ENCODE results near the gene FLRT2.

DNA sequence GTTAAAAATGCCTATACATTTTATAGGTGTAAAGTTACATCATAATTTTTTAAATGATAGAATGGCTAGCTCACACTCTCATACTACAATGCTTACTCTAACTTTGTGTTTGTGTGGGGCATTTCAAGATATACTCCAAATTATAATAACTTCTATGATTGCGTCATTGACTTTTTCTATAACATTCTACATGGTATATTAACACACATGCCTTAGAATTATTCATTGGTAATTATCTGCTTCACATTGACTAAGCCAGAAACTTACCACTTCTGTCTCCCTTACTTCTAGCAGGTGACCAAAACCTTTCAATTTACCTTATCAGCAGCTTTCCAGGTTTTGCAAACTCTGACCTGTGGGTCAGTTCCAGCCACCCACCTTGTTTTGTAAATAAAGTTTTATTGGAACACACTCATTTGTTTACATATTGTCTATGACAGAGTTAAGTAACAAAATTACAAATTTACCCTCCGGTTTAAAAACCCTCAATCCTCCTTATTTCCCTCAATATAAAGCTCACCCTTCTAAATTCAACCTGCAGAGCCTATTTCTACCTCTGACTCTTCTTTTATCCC lies 12.7 kb upstream of the FLRT2 start:
- TF ChIP-seq POLR2A (IDR thresholded peaks at IDR 0.05) (no peak), EP300 (IDR thresholded peaks at IDR 0.05; ENCODE audit: low read depth) (no peak), POLR2AphosphoS5 (IDR thresholded peaks at IDR 0.05) (no peak)
